NCI-H524 (cell line): Measurements from ENCODE around the gene ZNF621.

Experiments
- DNase-seq, 2 experiments: peaks; one replicate each; lab custom pipeline; 2025; lab: John Stamatoyannopoulos, UW

ZNF621 gene

DNA sequence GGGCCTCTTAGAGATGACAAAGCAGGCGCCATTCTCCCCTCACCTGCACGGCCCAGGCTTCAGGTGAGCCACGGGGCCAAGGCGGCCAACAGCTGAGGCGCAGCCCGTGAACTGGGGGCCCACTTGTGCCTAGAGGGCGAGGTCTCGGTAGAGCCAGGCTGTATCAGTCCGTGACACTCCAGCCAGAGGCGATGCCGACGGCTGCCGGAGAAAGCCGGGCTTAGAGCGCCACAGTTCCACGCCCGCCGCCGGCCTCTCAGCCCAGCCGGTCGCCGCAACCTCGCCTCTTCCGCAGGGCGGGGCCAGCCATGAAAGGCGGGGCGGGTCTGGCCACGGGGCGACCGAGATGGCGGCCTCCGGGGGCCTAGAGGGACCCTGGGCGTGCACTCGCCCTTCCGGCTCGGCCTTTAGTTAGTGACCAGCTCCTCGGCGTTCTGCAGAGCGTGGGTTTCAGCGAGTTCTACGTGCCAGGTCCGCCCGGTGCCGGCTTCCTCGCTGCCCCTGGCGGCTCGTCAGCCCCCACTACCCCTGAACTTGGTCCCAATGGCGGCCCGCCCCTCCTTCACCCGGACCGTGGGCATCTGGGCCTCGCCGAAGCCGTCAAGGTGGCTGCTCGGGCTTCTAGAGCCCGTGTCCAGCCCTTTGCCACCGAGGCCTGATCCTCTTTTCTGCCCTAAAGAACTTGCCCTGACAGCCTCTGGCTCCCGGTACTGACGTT is at the start of gene ZNF621:
TSS of gene ZNF621 (plus strand) at position 393 of the 718 bp plus-strand sequence. CDS start 881 bp downstream, outside the sequence.
- DNase-seq, result peak; percentile 31 to 72

GRCh38 chr3:40476478-40477470 is 48.0 kb upstream of the ZNF621 start, which contains the start of gene ZNF619:
ZNF619 (plus strand) TSS chr3:40477122; CDS start chr3:40477980, 858 bp downstream.
- peak; percentile 4 to 55 for DNase-seq

DNA sequence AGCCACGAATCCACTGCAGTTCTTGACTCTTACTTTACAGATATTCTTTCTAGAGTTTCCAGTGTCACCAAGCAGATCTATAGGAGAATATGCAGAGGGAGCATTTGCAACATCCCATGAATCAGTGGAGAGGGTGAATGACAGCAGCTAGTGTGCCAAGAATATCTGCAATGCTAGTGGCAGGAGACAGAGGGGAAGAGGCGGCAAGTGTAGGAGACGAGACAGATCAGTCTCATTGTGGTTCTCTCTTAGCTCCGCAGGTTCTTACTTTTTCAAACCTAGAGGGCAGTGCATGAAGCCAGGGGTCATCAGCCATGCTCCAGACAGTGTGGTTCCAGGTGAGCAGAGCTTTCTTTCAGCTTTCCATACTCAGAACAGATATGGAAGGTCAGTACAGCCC is 47.1 kb upstream of the ZNF621 start:
- DNase-seq, result no peak

- no peak for DNase-seq
Observed at GRCh38 chr3:40487172-40487571, 37.6 kb upstream of the ZNF621 start.

DNA sequence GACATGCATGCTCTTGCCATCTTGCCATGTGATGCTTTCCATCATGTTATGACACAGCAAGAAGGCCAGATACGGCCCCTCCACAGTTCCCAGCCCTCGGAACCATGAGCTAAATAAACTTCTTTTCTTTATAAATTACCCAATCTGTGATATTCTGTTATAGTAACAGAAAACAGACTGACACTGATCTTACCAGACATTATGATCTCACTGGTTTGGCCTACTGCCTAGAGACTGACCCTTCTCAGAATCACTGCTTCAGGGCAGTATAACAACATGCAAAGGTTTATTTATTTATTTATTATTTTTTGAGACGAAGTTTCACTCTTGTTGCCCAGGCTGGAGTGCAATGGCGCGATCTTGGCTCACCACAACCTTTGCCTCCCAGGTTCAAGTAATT is 33.8 kb upstream of the ZNF621 start:
- no peak for DNase-seq

DNA sequence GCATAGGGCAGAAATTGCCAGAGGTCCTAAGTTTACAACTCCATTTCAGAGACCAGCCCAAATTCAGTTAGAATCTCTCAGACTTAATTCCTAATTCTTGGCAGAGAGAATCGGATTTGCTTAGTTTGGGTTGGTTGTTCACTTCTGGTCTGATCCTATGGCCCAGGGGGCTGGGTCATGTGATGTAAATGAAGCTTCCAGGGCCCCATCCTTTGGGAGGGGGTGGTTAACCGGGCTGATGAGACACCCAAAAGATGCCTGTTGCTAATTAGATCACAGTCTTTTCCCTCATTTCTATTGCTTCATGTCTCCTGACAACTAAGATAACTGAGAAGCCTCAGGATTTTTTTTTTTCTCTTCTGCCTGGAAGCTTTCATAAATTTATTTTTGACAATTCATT is 30.1 kb upstream of the ZNF621 start:
- no peak for DNase-seq

GRCh38 chr3:40497288-40497687 is 27.5 kb upstream of the ZNF621 start:
- DNase-seq, result no peak

GRCh38 chr3:40499952-40500351 is 24.8 kb upstream of the ZNF621 start:
- DNase-seq, result no peak

GRCh38 chr3:40502034-40502433 is 22.7 kb upstream of the ZNF621 start:
- DNase-seq, result no peak

GRCh38 chr3:40504636-40505430 is 19.9 kb upstream of the ZNF621 start:
- no peak for DNase-seq

DNA sequence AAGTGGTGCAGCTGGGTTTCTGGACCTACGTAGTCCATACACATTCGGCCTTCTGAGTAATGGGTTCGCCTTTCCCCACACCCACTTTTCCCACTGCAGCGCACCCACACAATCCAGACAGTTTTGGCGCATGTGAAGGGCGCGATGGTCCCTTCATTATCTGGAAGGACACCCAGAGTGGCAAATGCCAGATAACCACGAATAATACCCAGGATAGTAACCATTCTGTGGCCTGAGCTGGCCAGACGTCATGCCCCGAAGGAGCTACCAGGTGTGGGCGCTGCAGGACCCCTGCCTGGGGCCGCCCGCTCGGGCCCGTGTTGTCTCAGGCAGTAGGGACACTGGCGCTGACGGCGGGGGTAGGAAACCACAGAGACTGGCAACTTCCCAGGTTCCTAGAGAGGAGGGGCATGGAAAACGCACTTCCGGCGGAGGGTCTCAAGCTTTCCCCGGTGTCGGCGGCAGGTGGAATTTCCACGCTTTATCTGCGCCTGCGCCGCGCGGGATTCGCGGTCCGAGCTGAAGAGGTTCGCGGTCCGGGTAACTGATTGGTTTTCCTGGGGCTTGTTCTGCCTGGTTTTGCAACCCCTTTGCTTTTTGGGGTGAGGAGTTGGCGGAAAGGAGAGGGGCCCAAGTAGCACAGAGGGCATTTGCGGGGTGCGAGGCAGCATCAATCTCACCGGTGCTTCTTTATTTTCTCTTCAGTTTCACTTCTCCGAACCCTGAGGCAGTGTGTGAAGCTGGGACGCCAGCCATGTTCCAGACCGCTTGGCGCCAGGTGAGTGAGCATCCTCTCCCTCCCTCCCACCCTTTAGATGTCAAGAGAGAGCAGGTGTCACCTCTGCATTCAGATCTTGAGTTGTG is 18.9 kb upstream of the ZNF621 start, which contains the start of gene ZNF620:
TSS of gene ZNF620 (plus strand) at position 441 of the 864 bp plus-strand sequence. CDS start at position 755, 314 bp downstream.
- DNase-seq, result peak; percentile 91 to 96

DNA sequence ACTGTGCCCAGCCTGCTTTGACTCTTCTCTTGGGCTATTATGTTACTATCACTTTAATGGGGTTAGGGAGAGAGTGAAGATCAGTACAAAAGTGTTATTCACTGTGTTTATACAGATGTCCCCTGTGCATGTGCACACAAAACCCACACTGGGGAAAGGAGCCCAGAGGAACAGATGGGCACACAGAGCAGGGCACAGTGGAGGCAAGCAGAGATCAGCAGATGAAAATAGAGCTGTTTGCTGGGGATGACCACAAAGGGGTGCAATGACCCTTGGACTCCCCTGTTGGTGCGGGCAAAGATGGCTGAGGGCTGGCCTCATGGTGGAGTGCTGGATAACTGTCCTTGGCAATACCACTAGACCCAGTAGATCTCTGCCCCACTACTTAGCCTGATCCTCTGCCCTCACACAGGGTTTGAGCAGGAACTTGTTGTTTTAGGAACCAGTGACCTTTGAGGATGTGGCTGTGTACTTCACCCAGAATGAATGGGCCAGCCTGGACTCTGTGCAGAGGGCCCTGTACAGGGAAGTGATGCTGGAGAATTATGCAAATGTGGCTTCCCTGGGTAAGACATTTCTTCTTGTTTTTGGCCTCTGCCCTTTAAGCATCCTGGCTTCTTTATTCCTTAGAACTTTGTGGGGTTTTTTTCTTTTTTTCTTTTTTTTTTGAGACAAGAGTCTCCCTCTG is 13.6 kb upstream of the ZNF621 start:
- DNase-seq, result no peak

DNA sequence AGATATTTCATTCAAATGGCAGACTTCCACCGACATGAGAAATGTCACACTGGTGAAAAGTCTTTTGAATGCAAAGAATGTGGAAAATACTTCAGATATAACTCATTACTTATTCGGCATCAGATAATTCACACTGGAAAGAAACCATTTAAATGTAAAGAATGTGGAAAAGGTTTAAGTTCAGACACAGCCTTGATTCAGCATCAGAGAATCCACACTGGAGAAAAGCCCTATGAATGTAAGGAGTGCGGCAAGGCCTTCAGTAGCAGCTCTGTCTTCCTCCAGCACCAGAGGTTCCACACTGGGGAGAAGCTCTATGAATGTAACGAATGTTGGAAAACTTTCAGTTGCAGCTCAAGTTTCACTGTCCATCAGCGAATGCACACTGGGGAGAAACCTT is 8.6 kb upstream of the ZNF621 start:
- DNase-seq, result no peak

GRCh38 chr3:40518067-40518466 is 6.7 kb upstream of the ZNF621 start:
- no peak for DNase-seq

- no peak for DNase-seq
Observed at GRCh38 chr3:40518848-40519247, 5.9 kb upstream of the ZNF621 start.

GRCh38 chr3:40521254-40521653 is 3.5 kb upstream of the ZNF621 start:
- DNase-seq, result no peak

DNA sequence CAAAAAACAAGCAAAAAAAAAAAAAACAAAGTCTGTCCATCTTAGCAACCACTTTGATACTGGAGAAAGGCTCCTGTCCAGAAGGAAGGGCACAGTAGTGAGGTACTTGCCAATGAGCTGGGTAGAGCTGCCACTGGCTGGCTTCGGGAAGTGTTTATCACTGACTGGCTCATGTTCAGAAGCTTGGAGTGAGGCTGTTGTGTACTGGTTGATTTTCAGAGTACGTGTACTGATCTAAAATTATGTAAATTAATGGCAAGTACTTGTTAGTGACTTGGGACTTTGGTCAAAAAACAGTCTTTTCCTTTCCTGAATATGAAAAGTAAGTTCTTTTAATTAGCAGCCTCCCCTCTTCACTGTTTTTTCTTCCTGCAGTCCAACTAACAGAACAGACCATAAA is 979 bp upstream of the ZNF621 start:
- DNase-seq, result no peak

DNA sequence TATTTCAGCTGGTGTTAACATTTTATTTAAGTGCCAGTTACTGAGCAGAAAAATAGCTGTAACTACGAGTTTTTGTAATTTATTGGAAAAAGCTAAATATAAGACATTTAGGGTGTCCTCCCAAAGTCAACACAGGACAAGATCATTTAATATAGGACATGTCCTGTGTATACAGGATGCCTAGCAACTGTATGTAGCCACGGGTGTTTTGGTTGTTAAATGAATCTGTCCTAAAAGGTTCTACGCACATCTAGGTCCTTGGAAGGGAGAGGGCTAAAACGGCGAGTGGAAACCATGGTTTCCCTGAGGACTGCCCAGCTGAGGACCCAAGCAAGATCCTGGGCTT is 565 bp upstream of the ZNF621 start:
- DNase-seq, result no peak

- no peak for DNase-seq
Observed at GRCh38 chr3:40528426-40528825, 3.7 kb downstream of the ZNF621 start.

DNA sequence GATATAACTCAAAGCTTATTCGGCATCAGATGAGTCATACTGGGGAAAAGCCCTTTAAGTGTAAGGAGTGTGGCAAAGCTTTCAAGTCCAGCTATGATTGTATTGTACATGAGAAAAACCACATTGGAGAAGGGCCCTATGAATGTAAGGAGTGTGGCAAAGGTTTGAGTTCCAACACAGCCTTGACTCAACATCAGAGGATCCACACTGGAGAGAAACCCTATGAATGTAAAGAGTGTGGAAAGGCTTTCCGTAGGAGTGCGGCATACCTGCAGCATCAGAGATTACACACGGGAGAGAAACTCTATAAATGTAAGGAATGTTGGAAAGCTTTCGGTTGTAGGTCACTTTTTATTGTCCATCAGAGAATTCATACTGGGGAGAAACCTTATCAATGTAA is 7.5 kb downstream of the ZNF621 start:
- no peak for DNase-seq
